ENCODE results near the gene CARS1. TPM values are rescaled to one million over a fixed set of nuclear protein-coding genes. Genes with fewer than 3 reads are reported as not detected.

The CARS1 gene
- total RNA-seq, 3 donors from 2014 or later, result 40.9 to 61.0 (median 43.3) TPM

DNA sequence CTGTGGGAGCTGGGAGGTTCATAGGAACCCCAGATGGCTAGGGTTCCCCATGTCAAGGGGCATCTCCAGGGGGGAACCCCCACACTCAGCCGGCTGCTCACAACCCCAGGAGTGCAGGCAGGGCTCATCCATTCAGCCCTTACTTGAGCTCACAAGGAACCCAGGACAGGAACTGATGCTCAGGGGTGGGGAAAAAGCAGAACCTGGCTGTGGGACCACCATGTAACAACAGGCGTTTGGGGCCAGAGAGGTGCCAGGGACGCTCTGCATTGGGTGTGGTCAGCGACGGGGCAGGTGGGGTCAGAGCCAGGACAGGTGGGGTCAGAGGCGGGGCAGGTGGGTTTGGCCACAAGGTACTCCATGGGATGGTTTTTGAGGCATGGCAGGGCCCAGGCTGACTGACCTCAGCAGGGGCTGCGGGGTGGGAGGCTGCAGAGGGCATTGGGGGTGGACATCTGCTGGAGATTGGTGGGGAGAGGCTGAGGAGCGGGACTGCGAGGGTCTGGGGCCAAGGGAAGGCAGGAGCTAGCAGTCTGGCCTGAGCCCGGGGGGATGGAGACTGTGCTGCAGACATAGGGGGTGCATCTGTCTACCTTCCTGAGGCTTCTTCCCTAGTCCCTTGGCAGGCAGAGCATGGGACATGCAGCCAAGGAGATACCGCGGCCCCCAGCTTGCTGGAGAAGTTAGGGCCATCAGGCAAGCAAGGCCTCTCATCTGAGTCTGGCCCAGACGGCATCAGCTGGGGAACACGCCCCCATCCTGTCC is 34.0 kb upstream of the CARS1 start:
- ATAC-seq, result no peak
- H3K4me1 ChIP-seq (ENCODE audit: low read depth), result no peaks in the 10 kb centered on the region
- H3K36me3 ChIP-seq (ENCODE audit: low read depth), result no peaks in the 10 kb centered on the region
- DNase-seq, result no peak
- no peak overlapping the region for H3K4me3 ChIP-seq
- TF ChIP-seq, protein P1, sequence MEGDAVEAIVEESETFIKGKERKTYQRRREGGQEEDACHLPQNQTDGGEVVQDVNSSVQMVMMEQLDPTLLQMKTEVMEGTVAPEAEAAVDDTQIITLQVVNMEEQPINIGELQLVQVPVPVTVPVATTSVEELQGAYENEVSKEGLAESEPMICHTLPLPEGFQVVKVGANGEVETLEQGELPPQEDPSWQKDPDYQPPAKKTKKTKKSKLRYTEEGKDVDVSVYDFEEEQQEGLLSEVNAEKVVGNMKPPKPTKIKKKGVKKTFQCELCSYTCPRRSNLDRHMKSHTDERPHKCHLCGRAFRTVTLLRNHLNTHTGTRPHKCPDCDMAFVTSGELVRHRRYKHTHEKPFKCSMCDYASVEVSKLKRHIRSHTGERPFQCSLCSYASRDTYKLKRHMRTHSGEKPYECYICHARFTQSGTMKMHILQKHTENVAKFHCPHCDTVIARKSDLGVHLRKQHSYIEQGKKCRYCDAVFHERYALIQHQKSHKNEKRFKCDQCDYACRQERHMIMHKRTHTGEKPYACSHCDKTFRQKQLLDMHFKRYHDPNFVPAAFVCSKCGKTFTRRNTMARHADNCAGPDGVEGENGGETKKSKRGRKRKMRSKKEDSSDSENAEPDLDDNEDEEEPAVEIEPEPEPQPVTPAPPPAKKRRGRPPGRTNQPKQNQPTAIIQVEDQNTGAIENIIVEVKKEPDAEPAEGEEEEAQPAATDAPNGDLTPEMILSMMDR (IDR thresholded peaks at IDR 0.05), result no peak
- intact Hi-C loops (cut with DNase I, micrococcal nuclease), result loop anchor here (5.0 kb wide), 1 partner anchor 54 kb away; no protein-coding TSS in a partner anchor
- no peaks in the 10 kb centered on the region for H3K9me3 ChIP-seq

DNA sequence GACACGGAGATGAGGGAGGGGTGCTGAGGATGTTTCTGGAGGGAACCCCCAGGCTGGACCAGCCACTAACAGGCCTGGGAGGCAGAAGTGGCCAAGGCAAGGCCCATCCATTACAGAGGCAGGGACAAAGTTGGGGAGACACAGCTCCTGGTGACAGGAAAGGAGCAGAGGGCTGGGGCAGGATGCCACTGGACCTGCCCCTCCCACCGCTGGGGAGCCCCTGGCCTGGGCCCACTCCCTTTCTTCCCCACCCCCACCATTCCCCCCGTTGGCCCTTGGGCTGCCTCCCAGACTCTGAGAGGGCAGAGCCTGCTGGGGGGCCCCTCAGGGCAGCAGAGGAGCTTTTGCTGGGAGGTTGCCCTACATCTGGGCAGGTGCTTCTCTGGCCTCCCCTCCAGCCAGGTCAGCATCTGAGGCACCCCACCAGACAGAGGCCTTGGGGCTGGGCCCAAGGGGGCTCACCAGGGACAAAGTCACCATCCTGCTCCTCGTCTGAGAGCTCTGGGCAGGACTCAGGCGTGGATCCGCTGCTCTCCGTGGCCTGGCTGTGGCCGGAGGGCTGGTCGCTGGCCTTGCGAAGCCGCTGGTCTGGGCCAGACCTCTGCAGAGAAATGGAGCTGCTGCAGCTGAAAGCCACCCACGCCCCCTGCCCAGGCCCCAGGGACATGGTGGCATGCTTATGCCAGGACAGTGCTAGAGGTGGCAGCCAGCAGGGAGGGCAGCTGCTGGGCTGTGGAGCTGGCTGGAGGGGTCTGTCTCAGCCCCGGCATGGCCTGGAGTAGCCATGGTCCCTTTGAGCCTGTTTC is 33.1 kb upstream of the CARS1 start:
- Histone ChIP-seq H3K4me3 (no peak overlapping the region), H3K36me3 (ENCODE audit: low read depth) (no peaks in the 10 kb centered on the region), H3K4me1 (ENCODE audit: low read depth) (no peaks in the 10 kb centered on the region), H3K9me3 (no peaks in the 10 kb centered on the region)
- ATAC-seq (no peak), DNase-seq (no peak)
- TF ChIP-seq, protein P1 (IDR thresholded peaks at IDR 0.05), result no peak
- intact Hi-C loops (cut with DNase I, micrococcal nuclease), result loop anchor here (5.0 kb wide), 1 partner anchor 53 kb away; no protein-coding TSS in a partner anchor

DNA sequence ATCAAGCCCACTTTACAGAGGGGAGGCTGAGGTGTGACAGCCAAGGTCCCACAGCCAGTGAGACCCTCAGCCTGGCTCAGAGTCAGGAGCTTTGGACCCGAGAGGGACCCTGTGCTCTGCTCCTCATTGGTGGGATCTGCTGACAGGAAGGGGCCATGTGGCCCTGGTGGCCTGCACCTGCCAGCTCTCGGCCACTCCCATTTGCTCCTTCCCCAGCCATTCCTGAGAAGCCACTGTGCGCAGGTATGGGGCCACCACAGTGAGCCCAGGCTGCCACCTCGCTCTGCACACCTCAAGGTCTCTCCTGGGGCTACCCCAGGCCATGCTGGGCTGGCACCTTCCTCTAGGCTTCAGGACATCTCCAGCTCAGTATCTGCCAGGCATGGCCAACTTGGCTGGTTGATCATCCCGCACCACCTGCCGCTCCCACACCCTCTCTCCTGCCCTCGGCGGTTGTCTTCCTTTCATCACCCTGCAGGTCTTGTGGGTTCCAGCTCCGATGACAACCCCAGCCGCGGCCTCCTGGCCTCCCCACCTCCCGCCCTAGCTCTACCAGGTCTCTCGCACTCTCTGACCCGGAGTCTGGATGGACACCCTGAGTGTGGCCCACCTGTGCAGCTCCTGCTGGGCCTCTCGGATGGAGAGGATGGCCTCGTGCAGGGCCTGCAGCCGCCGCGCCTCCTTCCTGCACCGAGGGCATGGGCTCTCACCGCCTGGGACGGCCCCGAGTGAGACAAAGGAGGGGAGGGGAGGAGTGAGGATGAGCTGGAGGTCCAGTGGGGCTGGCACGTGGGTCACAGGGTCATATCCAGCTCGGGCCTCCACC is 32.2 kb upstream of the CARS1 start:
- intact Hi-C loops (cut with DNase I, micrococcal nuclease), result loop anchor here (5.0 kb wide), 1 partner anchor 52 kb away; no protein-coding TSS in a partner anchor
- H3K36me3 ChIP-seq (ENCODE audit: low read depth), result no peaks in the 10 kb centered on the region
- H3K4me3 ChIP-seq, result no peak overlapping the region
- ATAC-seq (no peak), DNase-seq (no peak)
- TF ChIP-seq, protein P1 (IDR thresholded peaks at IDR 0.05), result no peak
- no peaks in the 10 kb centered on the region for H3K9me3 ChIP-seq
- no peaks in the 10 kb centered on the region for H3K4me1 ChIP-seq (ENCODE audit: low read depth)

DNA sequence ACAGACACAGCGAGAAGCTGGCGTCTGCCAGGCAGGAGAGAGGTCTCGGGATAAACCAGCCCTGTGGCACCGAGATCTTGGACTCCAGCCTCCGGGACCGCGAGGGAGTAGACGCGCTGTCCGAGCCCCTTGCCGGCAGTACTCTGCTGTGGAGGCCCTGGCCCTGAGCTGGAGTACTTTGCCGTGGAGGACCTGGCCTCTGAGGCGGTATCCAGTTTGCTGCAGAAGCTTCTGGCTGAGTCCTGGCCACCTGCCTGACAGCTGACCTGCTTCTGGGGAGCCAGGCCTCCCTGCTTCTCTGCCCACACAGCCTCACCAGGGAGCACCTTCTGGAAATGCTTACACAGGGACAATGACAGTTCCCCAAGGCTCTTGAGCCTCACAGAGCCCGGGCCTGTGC is 31.6 kb upstream of the CARS1 start:
- Histone ChIP-seq H3K4me1 (ENCODE audit: low read depth) (no peaks in the 10 kb centered on the region), H3K36me3 (ENCODE audit: low read depth) (no peaks in the 10 kb centered on the region), H3K4me3 (no peak overlapping the region), H3K9me3 (no peaks in the 10 kb centered on the region)
- TF ChIP-seq, protein P1 (IDR thresholded peaks at IDR 0.05), result no peak
- ATAC-seq (no peak), DNase-seq (no peak)
- intact Hi-C loops (cut with DNase I, micrococcal nuclease), result no loop called here

Data from mucosa of descending colon (tissue), 3 donors.